Measurements from ENCODE around the gene PAH.

Gene PAH

GRCh38 chr12:102953221-102953620, 36.2 kb upstream of the PAH start:
- H3K27ac ChIP-seq (ENCODE audit: extremely low read depth, low read depth, low read length), result no peak overlapping the region
- H3K4me3 ChIP-seq (ENCODE audit: low read depth, low read length), result no peak overlapping the region
- H3K9me3 ChIP-seq (ENCODE audit: control insufficient read depth, insufficient read depth, low read depth, low read length), result no peaks in the 10 kb centered on the region
- no peak for TF ChIP-seq TCF7L2 (IDR thresholded peaks at IDR 0.05; ENCODE audit: borderline replicate concordance, low read depth, low read length)
- no peak for TF ChIP-seq ZNF335 (tag by site-specific recombination; conservative IDR thresholded peaks at IDR 0.05)
- TF ChIP-seq HIC1 (tag by site-specific recombination; IDR thresholded peaks at IDR 0.05), result no peak
- TF ChIP-seq ZNF791 (tag by site-specific recombination; IDR thresholded peaks at IDR 0.05), result no peak
- no peak for TF ChIP-seq ZNF561 (tag by site-specific recombination; IDR thresholded peaks at IDR 0.05; ENCODE audit: borderline replicate concordance)
- no peak for TF ChIP-seq MYNN (tag by site-specific recombination; IDR thresholded peaks at IDR 0.05; ENCODE audit: borderline replicate concordance)
- TF ChIP-seq ZNF354C (tag by site-specific recombination; IDR thresholded peaks at IDR 0.05; ENCODE audit: borderline replicate concordance, low read depth), result no peak
- no peak for TF ChIP-seq REST (tag by site-specific recombination; IDR thresholded peaks at IDR 0.05)
- TF ChIP-seq ZNF23 (tag by site-specific recombination; IDR thresholded peaks at IDR 0.05; ENCODE audit: borderline replicate concordance), result no peak
- TF ChIP-seq MEIS1 (CRISPR knock-in tag; IDR thresholded peaks at IDR 0.05; ENCODE audit: borderline replicate concordance), result no peak
- no peak for TF ChIP-seq ZFP69B (tag by site-specific recombination; IDR thresholded peaks at IDR 0.05)
- no peak for TF ChIP-seq ZNF830 (tag by site-specific recombination; IDR thresholded peaks at IDR 0.05; ENCODE audit: low read depth)
- no peak for TF ChIP-seq ZNF501 (tag by site-specific recombination; IDR thresholded peaks at IDR 0.05)
- TF ChIP-seq ZXDB (tag by site-specific recombination; IDR thresholded peaks at IDR 0.05), result no peak
- TF ChIP-seq PRDM6 (tag by site-specific recombination; IDR thresholded peaks at IDR 0.05), result no peak
- TF ChIP-seq ZNF18 (tag by site-specific recombination; IDR thresholded peaks at IDR 0.05), result no peak
- ChIA-PET POLR2A (no interaction called here), CTCF (interaction anchor here (0.6 to 8.0 kb wide), 3 partner anchors 21 to 595 kb away, joined by 3 to 77 read pairs (median 4); no protein-coding TSS in a partner anchor)
- no peaks in the 10 kb centered on the region for H3K4me1 ChIP-seq (ENCODE audit: control insufficient read depth, insufficient read depth, low read length)
- H3K36me3 ChIP-seq (ENCODE audit: control insufficient read depth in 2 of 2, insufficient read depth in 1 of 2, low read length in 2 of 2), result no peaks in the 10 kb centered on the region

GRCh38 chr12:102951841-102952240, 34.8 kb upstream of the PAH start:
- H3K4me3 ChIP-seq (ENCODE audit: low read depth, low read length), result no peak overlapping the region
- no peaks in the 10 kb centered on the region for H3K4me1 ChIP-seq (ENCODE audit: control insufficient read depth, insufficient read depth, low read length)
- H3K27ac ChIP-seq (ENCODE audit: extremely low read depth, low read depth, low read length), result no peak overlapping the region
- no peaks in the 10 kb centered on the region for H3K36me3 ChIP-seq (ENCODE audit: control insufficient read depth in 2 of 2, insufficient read depth in 1 of 2, low read length in 2 of 2)
- ChIA-PET CTCF (interaction anchor here (8.0 kb wide), 1 partner anchor 596 kb away, joined by 77 read pairs; no protein-coding TSS in a partner anchor), POLR2A (no interaction called here)
- H3K9me3 ChIP-seq (ENCODE audit: control insufficient read depth, insufficient read depth, low read depth, low read length), result no peaks in the 10 kb centered on the region
- TF ChIP-seq KLF16 (tag by site-specific recombination; IDR thresholded peaks at IDR 0.05), result no peak
